Measurements from ENCODE around the gene PAGE1. TPM values are rescaled to one million over a fixed set of nuclear protein-coding genes. Genes with fewer than 3 reads are reported as not detected.

The PAGE1 gene
- total RNA-seq, 1 experiment from 2014 or later: not detected

GRCh38 chrX:49675075-49675719 is 20.6 kb downstream of the PAGE1 start:
- no peak overlapping the region for H3K18ac ChIP-seq (ENCODE audit: insufficient read length, low read depth, low read length)
- no peak overlapping the region for H3K27ac ChIP-seq (ENCODE audit: insufficient read length, low read depth, low read length)
- no peak for TF ChIP-seq CTCF (conservative IDR thresholded peaks at IDR 0.05)
- H2BK15ac ChIP-seq (ENCODE audit: low read depth, low read length): no peak overlapping the region
- H3K27me3 ChIP-seq (ENCODE audit: insufficient read depth, low read length): no peaks in the 10 kb centered on the region; the same call in 1 of the 2 replicates
- H3K9ac ChIP-seq (ENCODE audit: extremely low read depth, insufficient read length, low read length): no peak overlapping the region
- no peak overlapping the region for H3K14ac ChIP-seq (ENCODE audit: insufficient read depth, low read length)
- no peak overlapping the region for H4K5ac ChIP-seq (ENCODE audit: insufficient read length, low read depth, low read length)
- no peak overlapping the region for H3K56ac ChIP-seq (ENCODE audit: insufficient read length, low read depth, low read length)
- Mint-ChIP-seq H3K36me3 (ENCODE audit: insufficient read depth in 1 of 3, low read depth in 3 of 3) (peaks cover 2 to 7% (median 3%) of the 10 kb centered on the region in 3 experiments; a peak in 5 of 7 replicates), H3K27ac (no peak overlapping the region), H3K9me3 (peaks cover 68 to 70% of the 10 kb centered on the region in 2 experiments), H3K4me1 (peaks cover 3 to 7% of the 10 kb centered on the region in 2 experiments; a peak in 2 of 4 replicates), H3K27me3 (ENCODE audit: low read depth) (peaks cover 4% of the 10 kb centered on the region), H3K4me3 (no peak overlapping the region)
- no peaks in the 10 kb centered on the region for H3K79me2 ChIP-seq (ENCODE audit: insufficient read depth, low read length)
- H4K8ac ChIP-seq (replicated peaks; ENCODE audit: insufficient read length, low read depth, low read length): no peak overlapping the region
- H3K23me2 ChIP-seq (ENCODE audit: insufficient read length, low read depth, low read length, poor library complexity, severe bottlenecking): no peaks in the 10 kb centered on the region
- WGBS (ENCODE audit: extremely low coverage, insufficient read length, low lambda C conversion rate): no CpG with 5 or more reads among the region's 2 CpGs
- H2AK5ac ChIP-seq (ENCODE audit: insufficient read length, low read length): no peak overlapping the region
- no peak overlapping the region for H2AFZ ChIP-seq (ENCODE audit: low read length)
- no peak overlapping the region for H2BK12ac ChIP-seq (ENCODE audit: insufficient read length, low read depth, low read length)
- H3K4ac ChIP-seq (ENCODE audit: low read depth, low read length): no peak overlapping the region
- DNase-seq: no peak
- H2BK20ac ChIP-seq (ENCODE audit: low read depth, low read length, poor library complexity, severe bottlenecking): no peak overlapping the region
- no peak overlapping the region for H2BK120ac ChIP-seq (ENCODE audit: low read depth, low read length, poor library complexity, severe bottlenecking)
- no peak overlapping the region for H3K4me2 ChIP-seq (ENCODE audit: insufficient read depth, insufficient read length, low read length)
- peaks cover 56% of the 10 kb centered on the region for H3K9me3 ChIP-seq (ENCODE audit: control insufficient read depth, low read depth, low read length)
- no peaks in the 10 kb centered on the region for H4K20me1 ChIP-seq (ENCODE audit: control insufficient read depth, insufficient read depth, insufficient read length)
- H3T11ph ChIP-seq (ENCODE audit: low read length): no peak overlapping the region
- no peaks in the 10 kb centered on the region for H3K79me1 ChIP-seq (ENCODE audit: insufficient read depth, low read depth, low read length, poor library complexity, severe bottlenecking)
- no peaks in the 10 kb centered on the region for H3K4me1 ChIP-seq (ENCODE audit: insufficient read depth, low read length)
- no peak overlapping the region for H4K91ac ChIP-seq (ENCODE audit: insufficient read length, low read depth, low read length)
- no peak overlapping the region for H2BK5ac ChIP-seq (ENCODE audit: insufficient read length, low read length)
- no peak overlapping the region for H3K23ac ChIP-seq (ENCODE audit: insufficient read length, low read depth, low read length)
